Naive B cell (primary cell): ENCODE data around the gene KLF16. TPM values are rescaled to one million over a fixed set of nuclear protein-coding genes. Genes with fewer than 3 reads are reported as not detected.

ENCODE experiments used
- ATAC-seq, 2 donors: fragments of 150-1000 bp; cut with Tn5 transposase; 2 replicates each; pipeline ENCODE4 v1.10.0; 2021; ENCODE audit warnings: low read depth in 2 of 2, mild to moderate bottlenecking in 2 of 2, moderate library complexity in 2 of 2
- DNase-seq: peaks from one replicate; pipeline ENCODE4 v3.0.0; 2022
- H3K27ac Mint-ChIP-seq, 6 donors: one replicate each; pipeline ENCODE4 v1.8.0; 2020 to 2022; ENCODE audit warnings: mild to moderate bottlenecking in 6 of 6, mixed read lengths in 6 of 6, moderate library complexity in 5 of 6, inconsistent platforms in 2 of 6
- H3K27me3 Mint-ChIP-seq, 3 donors: one replicate each; pipeline ENCODE4 v1.8.0; 2021 to 2022; ENCODE audit warnings: mixed read lengths in 3 of 3, mild to moderate bottlenecking in 1 of 3
- H3K36me3 Mint-ChIP-seq, 2 donors: one replicate each; pipeline ENCODE4 v1.8.0; 2020 to 2022; ENCODE audit warnings: mixed read lengths in 2 of 2, inconsistent platforms in 1 of 2, mild to moderate bottlenecking in 1 of 2
- H3K4me1 Mint-ChIP-seq, 3 donors: one replicate each; pipeline ENCODE4 v1.8.0; 2020 to 2022; ENCODE audit warnings: mixed read lengths in 3 of 3, inconsistent platforms in 1 of 3, mild to moderate bottlenecking in 1 of 3, moderate library complexity in 1 of 3
- H3K4me3 Mint-ChIP-seq, 8 donors: one replicate each; pipeline ENCODE4 v1.8.0; 2020 to 2022; ENCODE audit warnings: mild to moderate bottlenecking in 8 of 8, mixed read lengths in 8 of 8, moderate library complexity in 8 of 8, inconsistent platforms in 2 of 8
- H3K9me3 Mint-ChIP-seq, 7 donors: one replicate each; pipeline ENCODE4 v1.8.0; 2020 to 2022; ENCODE audit warnings: mixed read lengths in 7 of 7, mild to moderate bottlenecking in 5 of 7, inconsistent platforms in 2 of 7, moderate library complexity in 1 of 7
- polyA plus RNA-seq, 6 donors: library from polyadenylated mRNA; unstranded; fragments of 300-500 nt; fragmentation: Illumina TruSeq; gene quantifications; one replicate each; pipeline ENCODE4 v1.2.3, GENCODE V29; 2021; ENCODE audit warnings: low read depth in 6 of 6

The KLF16 gene
- polyA plus RNA-seq: 1 to 10 TPM in 1 of 6 donors, under 1 TPM in 5; 0.43 to 1.4 (median 0.70) TPM

DNA sequence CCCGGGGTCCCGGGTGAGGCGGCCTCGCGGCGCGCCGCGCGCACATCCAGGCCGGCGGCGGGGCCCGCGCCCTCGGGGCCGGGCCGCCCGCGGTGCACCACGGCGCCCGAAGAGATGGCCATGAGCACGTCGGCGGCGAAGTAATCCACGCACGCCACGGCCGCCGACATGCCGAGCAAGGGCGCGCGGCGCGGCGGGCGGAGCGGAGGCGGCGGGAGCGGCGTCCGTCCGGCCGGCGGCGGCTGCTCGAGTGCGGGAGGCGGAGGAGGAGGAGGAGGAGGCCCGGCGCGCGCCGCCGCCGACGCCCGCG, at the start of gene KLF16:
Gene KLF16, minus strand, starts transcription at position 252 of the 310 bp plus-strand sequence. Its CDS starts 82 bp downstream, at position 170.
- H3K9me3 Mint-ChIP-seq: no peaks in the 10 kb centered on the region
- H3K36me3 Mint-ChIP-seq: no peaks in the 10 kb centered on the region
- DNase-seq: no peak
- peak; percentile 0 for ATAC-seq
- no peaks in the 10 kb centered on the region for H3K27me3 Mint-ChIP-seq
- H3K4me1 Mint-ChIP-seq: peaks cover 25 to 51% (median 34%) of the 10 kb centered on the region in 3 donors
- peak within 1 kb of the TSS; percentile 84 to 98 (median 97) for H3K27ac Mint-ChIP-seq
- peak within 1 kb of the TSS; percentile 92 to 98 (median 97) for H3K4me3 Mint-ChIP-seq

DNA sequence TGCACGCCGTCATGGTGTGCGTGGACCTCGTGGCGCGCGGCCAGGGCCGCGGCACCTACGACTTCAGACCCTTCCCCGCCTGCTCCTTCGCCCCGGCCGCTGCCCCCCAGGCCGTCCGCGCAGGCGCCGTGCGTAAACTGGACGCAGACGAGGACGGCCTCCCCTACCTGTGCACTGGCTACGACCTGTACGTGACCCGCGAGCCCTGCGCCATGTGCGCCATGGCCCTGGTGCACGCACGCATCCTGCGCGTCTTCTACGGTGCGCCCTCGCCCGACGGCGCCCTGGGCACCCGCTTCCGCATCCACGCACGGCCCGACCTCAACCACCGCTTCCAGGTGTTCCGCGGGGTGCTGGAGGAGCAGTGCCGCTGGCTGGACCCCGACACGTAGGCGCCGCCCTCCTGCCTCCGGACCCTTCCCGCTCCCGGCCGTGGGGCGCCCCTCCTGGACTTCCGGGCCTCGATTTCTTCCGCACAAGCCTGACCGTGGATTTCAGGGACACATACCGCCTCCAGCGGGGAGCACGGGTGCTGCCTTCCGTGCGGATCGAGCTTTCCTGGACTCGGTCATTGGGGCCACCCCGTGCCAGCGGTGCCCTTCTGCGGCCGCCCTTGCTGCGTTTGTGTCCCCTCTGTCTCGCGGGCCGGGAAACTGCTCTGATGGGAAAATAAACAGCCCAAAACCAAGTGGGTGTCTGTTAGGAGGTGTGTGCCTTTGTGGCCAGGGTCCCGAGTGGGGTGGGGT, 49.6 kb upstream of the KLF16 start:
- Mint-ChIP-seq H3K27me3 (no peaks in the 10 kb centered on the region), H3K36me3 (no peaks in the 10 kb centered on the region), H3K4me3 (peak overlapping the region in 1 of 8 donors; percentile 29), H3K4me1 (peaks cover 19 to 36% (median 25%) of the 10 kb centered on the region in 3 donors), H3K27ac (no peak overlapping the region), H3K9me3 (no peaks in the 10 kb centered on the region)
- DNase-seq: no peak
- ATAC-seq: no peak

DNA sequence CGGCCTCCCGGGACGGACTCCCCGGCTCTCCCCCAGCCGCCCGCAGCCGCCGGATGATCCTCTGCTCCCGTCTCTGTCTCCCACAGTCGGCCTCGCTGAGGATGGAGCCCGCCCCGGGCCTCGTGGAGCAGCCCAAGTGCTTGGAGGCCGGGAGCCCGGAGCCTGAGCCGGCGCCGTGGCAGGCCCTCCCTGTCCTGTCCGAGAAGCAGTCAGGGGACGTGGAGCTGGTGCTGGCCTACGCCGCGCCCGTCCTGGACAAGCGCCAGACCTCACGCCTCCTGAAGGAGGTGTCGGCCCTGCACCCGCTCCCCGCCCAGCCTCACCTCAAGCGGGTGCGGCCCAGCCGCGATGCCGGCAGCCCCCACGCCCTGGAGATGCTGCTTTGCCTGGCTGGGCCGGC, 48.6 kb upstream of the KLF16 start:
- Mint-ChIP-seq H3K4me3 (no peak overlapping the region), H3K9me3 (no peaks in the 10 kb centered on the region), H3K27ac (no peak overlapping the region), H3K27me3 (no peaks in the 10 kb centered on the region), H3K4me1 (peaks cover 18 to 35% (median 33%) of the 10 kb centered on the region in 3 donors), H3K36me3 (no peaks in the 10 kb centered on the region)
- DNase-seq: no peak
- no peak for ATAC-seq

DNA sequence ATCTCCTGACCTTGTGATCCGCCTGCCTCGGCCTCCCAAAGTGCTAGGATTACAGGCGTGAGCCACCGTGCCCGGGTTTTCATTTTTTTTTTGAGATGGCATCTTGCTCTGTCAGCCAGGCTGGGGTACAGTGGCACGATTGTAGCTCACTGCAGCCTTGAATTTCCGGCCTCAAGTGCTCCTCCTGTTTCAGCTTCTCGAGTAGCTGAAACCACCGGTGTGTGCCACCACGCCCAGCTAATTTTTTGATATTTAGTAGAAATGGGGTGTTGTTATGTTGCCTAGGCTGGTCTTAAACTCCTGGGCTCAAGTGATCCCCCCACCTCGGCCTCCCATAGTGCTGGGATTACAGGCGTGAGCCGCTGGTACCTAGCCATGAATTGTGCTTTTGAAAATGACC, 47.7 kb upstream of the KLF16 start:
- H3K27me3 Mint-ChIP-seq: no peaks in the 10 kb centered on the region
- peak overlapping the region in 1 of 6 donors; percentile 50 for H3K27ac Mint-ChIP-seq
- H3K9me3 Mint-ChIP-seq: no peaks in the 10 kb centered on the region
- no peak overlapping the region for H3K4me3 Mint-ChIP-seq
- DNase-seq (no peak), ATAC-seq (no peak)
- H3K36me3 Mint-ChIP-seq: no peaks in the 10 kb centered on the region
- H3K4me1 Mint-ChIP-seq: peaks cover 18 to 39% (median 39%) of the 10 kb centered on the region in 3 donors

DNA sequence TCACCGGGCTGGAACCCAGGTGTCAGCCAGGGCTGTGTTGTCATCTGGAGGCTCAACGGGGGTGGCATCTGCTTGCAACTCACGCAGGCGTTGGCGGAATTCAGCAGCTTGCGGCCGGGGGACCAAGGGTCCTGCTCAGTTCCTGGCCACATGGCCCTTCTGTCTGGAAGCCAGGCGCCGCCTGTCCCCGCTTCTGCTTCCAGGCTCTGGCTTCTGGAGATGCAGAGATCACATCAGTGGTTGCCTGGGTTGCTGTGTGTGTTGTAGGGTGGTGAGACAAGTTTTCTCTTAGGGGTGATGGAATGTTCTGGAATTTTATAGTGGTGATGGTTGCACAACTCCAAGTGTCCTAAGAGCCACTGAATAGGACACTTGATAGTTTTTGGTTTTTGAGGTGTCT, 46.8 kb upstream of the KLF16 start:
- peak overlapping the region in 5 of 8 donors; percentile 32 to 59 (median 50) for H3K4me3 Mint-ChIP-seq
- no peak for ATAC-seq

DNA sequence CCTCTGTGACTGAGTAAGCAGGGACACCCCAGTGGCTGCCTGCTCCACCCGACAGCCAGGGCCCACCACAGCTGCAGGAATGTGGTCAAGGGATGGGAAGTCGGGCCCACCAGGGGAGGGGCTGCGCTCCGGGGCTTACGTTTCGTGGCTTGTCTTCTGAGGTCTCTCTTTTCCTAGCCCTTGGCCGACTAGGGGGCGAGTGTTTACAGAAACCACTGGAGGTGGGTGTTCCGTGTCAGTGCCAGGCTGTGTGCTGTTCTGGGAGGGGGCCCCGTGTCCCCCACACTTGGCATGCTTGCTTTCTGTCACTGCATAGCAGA, 46.3 kb upstream of the KLF16 start:
- Mint-ChIP-seq H3K4me1 (peaks cover 24 to 47% (median 43%) of the 10 kb centered on the region in 3 donors), H3K27ac (peak overlapping the region in 4 of 6 donors; percentile 53 to 74 (median 64)), H3K9me3 (no peaks in the 10 kb centered on the region), H3K36me3 (no peaks in the 10 kb centered on the region), H3K4me3 (peak overlapping the region in 4 of 8 donors; percentile 25 to 73 (median 54)), H3K27me3 (no peaks in the 10 kb centered on the region)
- no peak for ATAC-seq
- no peak for DNase-seq

More for the DNA sequence above, 46.8 kb upstream of the KLF16 start:
- no peaks in the 10 kb centered on the region for H3K36me3 Mint-ChIP-seq
- peak overlapping the region in 4 of 6 donors; percentile 33 to 61 (median 56) for H3K27ac Mint-ChIP-seq
- no peaks in the 10 kb centered on the region for H3K27me3 Mint-ChIP-seq
- DNase-seq: no peak
- no peaks in the 10 kb centered on the region for H3K9me3 Mint-ChIP-seq
- H3K4me1 Mint-ChIP-seq: peaks cover 24 to 45% (median 40%) of the 10 kb centered on the region in 3 donors

DNA sequence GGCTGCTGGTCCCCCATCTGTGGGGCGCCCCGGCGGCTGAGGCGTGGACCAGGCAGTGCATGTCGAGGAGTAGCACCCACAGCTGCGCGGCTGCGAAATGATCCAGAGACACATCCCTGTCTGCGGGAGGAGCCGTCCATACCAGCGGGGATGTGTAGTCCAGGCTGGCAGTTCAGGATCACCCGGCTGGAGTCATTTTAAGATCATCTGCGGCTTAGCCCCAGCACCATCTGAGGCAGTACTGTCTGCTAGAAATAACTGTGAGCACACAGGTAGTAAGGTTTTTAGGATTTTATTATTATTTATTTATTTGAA, 44.9 kb upstream of the KLF16 start:
- ATAC-seq (no peak), DNase-seq (no peak)
- Mint-ChIP-seq H3K4me3 (peak overlapping the region in 1 of 8 donors; percentile 76), H3K9me3 (no peaks in the 10 kb centered on the region), H3K27me3 (no peaks in the 10 kb centered on the region), H3K36me3 (no peaks in the 10 kb centered on the region), H3K27ac (peak overlapping the region in 1 of 6 donors; percentile 54), H3K4me1 (peaks cover 35 to 60% (median 56%) of the 10 kb centered on the region in 3 donors)

DNA sequence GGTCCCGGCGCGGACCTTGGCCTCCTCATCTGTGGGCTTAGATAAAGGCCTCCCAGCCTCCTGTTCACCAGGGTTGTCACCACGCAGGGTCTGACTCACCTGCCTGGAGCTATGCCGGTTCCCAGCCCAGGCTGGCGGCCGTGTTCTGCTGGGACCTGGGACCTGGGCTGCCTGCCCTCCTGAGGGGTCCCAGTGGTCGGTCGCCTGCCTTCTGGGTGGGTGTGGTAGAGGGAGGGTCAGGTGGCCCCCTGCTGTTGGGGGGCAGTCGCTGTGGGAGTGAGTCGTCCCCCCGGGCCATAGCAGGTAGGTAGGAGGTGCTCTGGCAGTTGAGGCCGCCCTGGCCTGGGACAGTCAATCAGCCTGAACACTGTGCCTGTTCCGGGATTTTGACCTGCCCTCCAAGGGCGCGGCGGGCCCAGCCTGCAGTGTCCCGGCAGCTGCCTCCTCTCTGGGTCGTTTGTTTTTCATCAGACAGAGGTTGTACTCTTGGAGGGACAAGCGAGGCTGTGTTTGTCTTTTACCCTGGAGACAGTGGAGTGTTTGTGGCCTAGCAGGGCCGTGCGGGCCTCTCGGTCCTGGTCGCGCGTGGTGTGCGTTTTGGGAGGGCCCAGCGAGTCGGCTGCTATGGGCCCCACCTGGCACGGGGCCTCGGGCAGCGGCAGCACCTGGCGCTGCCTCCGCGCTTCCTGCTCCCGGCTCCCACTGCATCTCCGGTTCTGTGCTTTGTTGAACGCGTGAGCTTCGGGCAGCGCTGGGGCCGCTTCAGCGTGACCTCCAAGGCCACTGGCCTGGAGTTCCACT, 44.4 kb upstream of the KLF16 start:
- peaks cover 35 to 65% (median 62%) of the 10 kb centered on the region in 3 donors for H3K4me1 Mint-ChIP-seq
- no peaks in the 10 kb centered on the region for H3K27me3 Mint-ChIP-seq
- no peaks in the 10 kb centered on the region for H3K9me3 Mint-ChIP-seq
- DNase-seq: no peak
- no peak for ATAC-seq
- no peaks in the 10 kb centered on the region for H3K36me3 Mint-ChIP-seq
- H3K27ac Mint-ChIP-seq: no peak overlapping the region
- H3K4me3 Mint-ChIP-seq: peak overlapping the region in 3 of 8 donors; percentile 6 to 70 (median 44)

DNA sequence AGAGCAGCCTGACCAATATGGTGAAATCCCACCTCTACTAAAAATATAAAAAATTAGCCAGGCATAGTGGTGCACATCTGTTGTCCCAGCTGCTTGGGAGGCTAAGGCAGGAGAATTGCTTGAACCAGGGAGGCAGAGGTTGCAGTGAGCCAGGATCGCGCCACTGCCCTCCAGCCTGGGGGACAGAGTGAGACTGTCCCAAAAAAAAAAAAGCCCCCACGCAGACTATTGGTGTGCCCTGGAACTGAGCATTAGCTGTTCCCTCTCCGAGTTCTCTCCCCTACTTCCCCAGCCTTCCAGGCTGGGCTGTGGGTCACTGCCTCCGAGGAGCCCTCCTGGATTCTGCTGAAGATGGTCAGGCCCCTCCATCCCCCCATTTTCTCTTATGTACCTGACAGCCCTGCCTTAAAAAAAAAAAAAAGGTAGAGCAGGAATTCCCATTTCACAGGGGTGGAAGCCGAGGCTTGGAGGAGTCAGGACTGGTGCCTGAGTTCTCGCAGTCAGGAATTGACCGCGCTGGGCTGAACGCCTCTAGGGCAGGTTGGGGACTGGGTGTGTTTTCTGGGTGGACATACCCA, 43.7 kb upstream of the KLF16 start:
- peaks cover 35 to 67% (median 62%) of the 10 kb centered on the region in 3 donors for H3K4me1 Mint-ChIP-seq
- H3K27me3 Mint-ChIP-seq: no peaks in the 10 kb centered on the region
- no peaks in the 10 kb centered on the region for H3K9me3 Mint-ChIP-seq
- no peaks in the 10 kb centered on the region for H3K36me3 Mint-ChIP-seq
- ATAC-seq: no peak
- no peak for DNase-seq
- H3K4me3 Mint-ChIP-seq: peak overlapping the region in 7 of 8 donors; percentile 24 to 70 (median 49)
- H3K27ac Mint-ChIP-seq: no peak overlapping the region

DNA sequence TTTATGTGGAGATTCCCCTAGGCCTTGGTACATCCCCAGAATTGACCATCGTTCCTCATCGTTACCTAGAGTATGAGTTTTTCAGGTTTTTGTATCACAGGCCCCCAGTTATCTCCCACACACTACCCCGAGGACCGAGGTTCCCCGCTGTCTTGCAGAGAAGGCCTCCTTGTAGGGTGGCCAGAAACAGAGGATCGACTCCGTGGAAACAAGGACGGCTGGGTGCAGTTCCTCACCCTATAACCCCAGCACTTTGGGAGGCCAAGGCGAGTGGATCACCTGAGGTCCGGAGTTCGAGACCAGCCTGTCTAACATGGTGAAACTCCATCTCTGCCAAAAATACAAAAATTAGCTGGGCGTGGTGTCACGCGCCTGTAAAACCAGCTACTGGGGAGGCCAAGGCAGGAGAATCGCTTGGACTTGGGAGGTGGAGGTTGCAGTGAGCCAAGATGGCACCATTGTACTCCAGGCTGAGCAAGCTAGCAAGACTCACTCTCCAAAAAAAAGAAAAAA, 42.5 kb upstream of the KLF16 start:
- Mint-ChIP-seq H3K27ac (peak overlapping the region; percentile 63 to 99 (median 93)), H3K4me3 (peak overlapping the region; percentile 85 to 94 (median 90)), H3K9me3 (no peaks in the 10 kb centered on the region), H3K36me3 (no peaks in the 10 kb centered on the region), H3K4me1 (peaks cover 38 to 68% (median 66%) of the 10 kb centered on the region in 3 donors), H3K27me3 (no peaks in the 10 kb centered on the region)
- DNase-seq: no peak
- no peak for ATAC-seq

DNA sequence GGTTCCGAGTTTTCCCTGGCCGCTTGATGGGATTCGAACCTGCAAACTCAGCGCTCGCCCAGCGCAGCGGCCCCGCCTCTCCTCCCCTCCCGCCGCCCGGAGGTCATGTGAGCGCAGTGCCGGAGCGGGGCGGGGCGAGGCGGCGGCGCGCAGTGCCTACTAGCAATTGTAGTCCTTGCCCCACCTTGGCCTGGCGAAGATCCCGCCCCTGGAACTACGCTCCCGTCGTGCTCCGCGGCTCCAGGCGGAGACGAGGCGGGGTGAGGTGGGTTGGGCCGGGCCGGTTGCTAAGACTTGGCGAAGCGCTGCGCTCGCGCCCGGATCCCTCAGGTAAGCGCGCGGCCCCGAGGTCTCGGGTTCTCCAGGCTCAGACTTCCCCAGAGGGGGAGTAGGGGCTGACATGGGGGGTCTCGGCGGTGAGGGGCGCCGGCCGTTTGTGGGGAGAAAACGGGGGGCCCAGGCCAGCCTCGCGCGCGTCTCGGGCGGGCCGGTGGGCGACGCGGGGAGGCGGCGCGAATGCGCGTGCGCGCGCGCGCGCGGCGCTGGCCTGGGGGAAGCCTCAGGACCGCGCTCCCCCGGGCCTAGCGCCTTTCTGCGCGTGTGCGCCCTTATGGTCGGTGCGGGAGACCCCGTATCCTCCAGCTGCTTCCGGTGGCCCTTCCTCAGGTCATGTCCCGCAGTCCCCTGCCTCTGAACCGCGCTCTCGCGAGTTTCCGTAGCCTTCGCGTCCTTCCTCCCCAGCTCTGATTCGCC, 41.9 kb upstream of the KLF16 start, which contains the start of the genes ADAT3 and SCAMP4:
Gene ADAT3, plus strand, starts transcription at position 290 of the 753 bp plus-strand sequence. CDS start 6,649 bp downstream, outside the sequence.
Gene SCAMP4, plus strand, starts transcription at position 290 of the 753 bp plus-strand sequence. CDS start 9,621 bp downstream, outside the sequence.
- peaks cover 36 to 65% (median 63%) of the 10 kb centered on the region in 3 donors for H3K4me1 Mint-ChIP-seq
- DNase-seq: peak; percentile 97
- H3K27ac Mint-ChIP-seq: peak within 1 kb of the TSS; percentile 89 to 99 (median 95)
- H3K9me3 Mint-ChIP-seq: no peaks in the 10 kb centered on the region
- peak within 1 kb of the TSS; percentile 85 to 94 (median 90) for H3K4me3 Mint-ChIP-seq
- peak; percentile 86 to 87 for ATAC-seq
- H3K27me3 Mint-ChIP-seq: no peaks in the 10 kb centered on the region
- H3K36me3 Mint-ChIP-seq: no peaks in the 10 kb centered on the region

DNA sequence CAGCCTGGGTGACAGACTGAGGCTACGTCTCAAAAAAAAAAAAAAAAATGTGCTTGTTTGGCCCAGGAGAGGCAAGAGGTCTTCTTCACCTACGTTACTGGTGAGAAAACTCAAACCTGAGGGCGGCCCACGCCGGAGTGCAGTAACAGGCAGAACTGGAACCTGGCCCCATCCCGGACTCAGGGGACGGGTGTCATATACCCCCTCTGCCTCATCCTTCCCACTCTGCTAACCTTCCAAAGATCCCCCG, 41.4 kb upstream of the KLF16 start:
- ATAC-seq: peak; percentile 2 to 3
- Mint-ChIP-seq H3K27me3 (no peaks in the 10 kb centered on the region), H3K9me3 (no peaks in the 10 kb centered on the region), H3K4me1 (peaks cover 34 to 60% (median 58%) of the 10 kb centered on the region in 3 donors), H3K27ac (peak overlapping the region; percentile 89 to 99 (median 95)), H3K4me3 (peak overlapping the region; percentile 85 to 90 (median 86)), H3K36me3 (no peaks in the 10 kb centered on the region)
- no peak for DNase-seq

DNA sequence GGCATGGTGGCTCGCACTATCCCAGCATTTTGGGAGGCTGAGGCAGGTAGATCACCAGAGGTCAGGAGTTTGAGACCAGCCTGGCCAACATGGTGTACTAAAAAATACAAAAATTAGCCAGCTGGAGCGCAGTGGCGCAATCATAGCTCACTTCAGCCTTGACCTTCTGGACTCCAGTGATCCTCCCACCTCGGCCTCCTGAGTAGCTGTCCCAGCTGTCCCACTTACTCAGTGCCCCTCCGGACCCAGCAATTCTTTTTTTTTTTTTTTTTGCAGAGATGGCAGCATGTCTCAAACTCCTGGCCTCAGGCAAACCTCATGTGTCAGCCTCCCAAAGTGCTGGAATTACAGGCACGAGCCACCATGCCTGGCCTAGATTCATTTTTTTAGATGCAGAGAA, 39.5 kb upstream of the KLF16 start:
- ATAC-seq: no peak
- Mint-ChIP-seq H3K4me3 (peak overlapping the region; percentile 58 to 86 (median 84)), H3K27me3 (no peaks in the 10 kb centered on the region), H3K9me3 (no peaks in the 10 kb centered on the region), H3K36me3 (no peaks in the 10 kb centered on the region), H3K4me1 (peaks cover 20 to 57% (median 57%) of the 10 kb centered on the region in 3 donors), H3K27ac (peak overlapping the region; percentile 66 to 99 (median 80))
- DNase-seq: no peak
